GM12878 (cell line): ENCODE measurements around the gene FXYD7. TPM values are rescaled to one million over a fixed set of nuclear protein-coding genes. Genes with fewer than 3 reads are reported as not detected.

ENCODE experiments used
- ATAC-seq: fragments of 200-7000 bp; cut with Tn5 transposase; 3 replicates; pipeline ENCODE4 v1.9.1; 2020; ENCODE audit warnings: mild to moderate bottlenecking, moderate library complexity
- BruUV-seq: library from RNA; stranded (reverse); fragments of 400-500 nt; replicated peaks from 2 replicates; lab custom pipeline; 2021; lab: Mats Ljungman, UMichigan
- CTCF ChIA-PET: fragments of 300-600 bp; sonication (Branson Sonifier 250); formaldehyde crosslinking; extraction: SDS; loops from one replicate; lab custom pipeline; 2021; ENCODE audit warnings: inconsistent platforms; lab: Yijun Ruan, JAX
- POLR2A ChIA-PET: fragments of 350-600 bp; formaldehyde crosslinking; extraction: SDS; loops from one replicate; lab custom pipeline; 2021; ENCODE audit warnings: inconsistent platforms; lab: Charles Lee
- RAD21 ChIA-PET: fragments of 300-600 bp; sonication (Branson Sonifier 250); formaldehyde crosslinking; loops from one replicate; lab custom pipeline; 2023; ENCODE audit warnings: antibody characterized with exemption; ENCODE audit not compliant: unreplicated experiment; lab: Charles Lee
- SMC1A ChIA-PET: fragments of 300-600 bp; sonication (Branson Sonifier 250); formaldehyde crosslinking; loops from one replicate; lab custom pipeline; 2023; ENCODE audit not compliant: unreplicated experiment, uncharacterized antibody; lab: Charles Lee
- DNase-seq: peaks from one replicate; pipeline ENCODE4 v3.0.0-alpha.2; 2011; ENCODE audit warnings: low read depth, low spot score
- FAIRE-seq: peaks from 3 replicates; lab custom pipeline; 2011; peaks lifted over from hg19 to GRCh38; lab: Jason Lieb, UNC
- H2AFZ ChIP-seq: 2 replicates; pipeline ENCODE4 v1.6.0; 2011; ENCODE audit warnings: low read depth, low read length, control low read depth; ENCODE audit not compliant: control insufficient read depth
- H3K27ac ChIP-seq: 2 replicates; pipeline ENCODE4 v1.5.1; 2011; ENCODE audit warnings: control low read depth; ENCODE audit not compliant: control insufficient read depth, insufficient read depth
- H3K27me3 ChIP-seq, 2 experiments: replicated peaks in 1 of 2; 2 replicates each; pipeline versions ENCODE4 v1.6.0 to v1.6.1; 2011; ENCODE audit warnings: low read length in 1 of 2; ENCODE audit not compliant: control insufficient read depth in 2 of 2, insufficient read depth in 2 of 2
- H3K36me3 ChIP-seq, 2 experiments: 2 replicates each; pipeline ENCODE4 v1.5.1; 2011; ENCODE audit warnings: low read length in 1 of 2; ENCODE audit not compliant: control insufficient read depth in 2 of 2, insufficient read depth in 2 of 2
- H3K4me1 ChIP-seq: 2 replicates; pipeline ENCODE4 v1.6.1; 2011; ENCODE audit warnings: mild to moderate bottlenecking, low read length, moderate library complexity, mixed read lengths; ENCODE audit not compliant: control insufficient read depth, insufficient read depth
- H3K4me2 ChIP-seq: 2 replicates; pipeline ENCODE4 v1.6.0; 2011; ENCODE audit warnings: control low read depth; ENCODE audit not compliant: control insufficient read depth, insufficient read depth
- H3K4me3 ChIP-seq: fragments of 200-600 bp; sonication (generic); 2 replicates; pipeline ENCODE4 v1.5.1; 2016
- H3K79me2 ChIP-seq: 2 replicates; pipeline ENCODE4 v1.6.0; 2011; ENCODE audit warnings: low read length; ENCODE audit not compliant: control insufficient read depth, insufficient read depth
- H3K9ac ChIP-seq: 2 replicates; pipeline ENCODE4 v1.8.0; 2011; ENCODE audit warnings: low read length, control low read depth, mixed read lengths; ENCODE audit not compliant: control insufficient read depth, insufficient read depth
- H3K9me3 ChIP-seq: replicated peaks from 3 replicates; pipeline ENCODE4 v1.5.1; 2011; ENCODE audit warnings: mild to moderate bottlenecking, low read length; ENCODE audit not compliant: control insufficient read depth, insufficient read depth
- H4K20me1 ChIP-seq: 2 replicates; pipeline ENCODE4 v1.6.0; 2011; ENCODE audit not compliant: control insufficient read depth, insufficient read depth
- BCL11A ChIP-seq: IDR thresholded peaks from 2 replicates; pipeline ENCODE4 v1.6.1; 2011; ENCODE audit warnings: low read depth, low read length
- BHLHE40 ChIP-seq, 2 experiments: fragments of 450-650 bp in 1 of 2; IDR thresholded peaks; 2 replicates each; pipeline ENCODE4 v1.6.1; 2011 to 2017; ENCODE audit warnings: low read depth in 2 of 2, borderline replicate concordance in 1 of 2, improper control_type of control experiment in 1 of 2, low read length in 1 of 2, mild to moderate bottlenecking in 1 of 2
- CREM ChIP-seq: IDR thresholded peaks from 2 replicates; pipeline ENCODE4 v1.6.1; 2014; ENCODE audit warnings: antibody characterized with exemption, low read depth
- EZH2 ChIP-seq: IDR thresholded peaks from 2 replicates; pipeline ENCODE4 v1.6.1; 2012; ENCODE audit warnings: low read depth, mild to moderate bottlenecking, control low read depth, inconsistent platforms, low read length, borderline replicate concordance; ENCODE audit not compliant: control insufficient read depth
- JUNB ChIP-seq: IDR thresholded peaks from 2 replicates; pipeline ENCODE4 v1.6.1; 2016; ENCODE audit warnings: antibody characterized with exemption, mild to moderate bottlenecking
- KLF5 ChIP-seq: fragments of 450-650 bp; IDR thresholded peaks from 2 replicates; pipeline ENCODE4 v1.6.1; 2014; ENCODE audit warnings: mild to moderate bottlenecking; ENCODE audit not compliant: partially characterized antibody
- YY1 ChIP-seq: IDR thresholded peaks from 2 replicates; pipeline ENCODE4 v1.6.1; 2011; ENCODE audit warnings: low read depth, mild to moderate bottlenecking, low read length
- ZNF207 ChIP-seq: fragments of 450-650 bp; IDR thresholded peaks from 2 replicates; pipeline ENCODE4 v1.6.1; 2014; ENCODE audit warnings: antibody characterized with exemption, mild to moderate bottlenecking, borderline replicate concordance
- ZNF217 ChIP-seq: fragments of 450-650 bp; IDR thresholded peaks from 2 replicates; pipeline ENCODE4 v1.6.1; 2017; ENCODE audit warnings: antibody characterized with exemption, mild to moderate bottlenecking
- WGBS: methylation state at CpG from one replicate; pipeline ENCODE4 v1.1.6; 2016; ENCODE audit warnings: low lambda C conversion rate; ENCODE audit not compliant: insufficient replicate concordance, insufficient coverage; ENCODE audit errors: missing lambda C conversion rate; 5-methylcytosine and 5-hydroxymethylcytosine counted together
- in situ Hi-C: fragments of 300-500 bp; cut with MboI; formaldehyde crosslinking; loops from 9 replicates; pipeline ENCODE4 v1.14.3; 2018; ENCODE audit warnings: mixed read lengths
- intact Hi-C: fragments of 100-400 bp; cut with micrococcal nuclease; formaldehyde crosslinking; loops from one replicate; pipeline ENCODE4 v1.14.2; 2022; ENCODE audit not compliant: unreplicated experiment
- polyA plus RNA-seq, 11 experiments: library from polyadenylated mRNA; depleted of rRNA in 4 of 11; unstranded in 6 of 11; stranded (reverse) in 5 of 11; fragments of >200 nt; fragmentation: Nextera tagmentation in 4 of 11; fragmentation: Illumina TruSeq in 1 of 11; extraction: Ambion mirVana in 4 of 11; extraction: Trizol in 1 of 11; gene quantifications; 1 replicate in 1 of 11; 2 replicates in 10 of 11; pipeline versions ENCODE4 v1.2.1 to v1.2.3, GENCODE V29; 2011 to 2016; ENCODE audit warnings: inconsistent platforms in 2 of 11, missing spikeins in 2 of 11, low read depth in 1 of 11
- total RNA-seq, 4 experiments: library from RNA; depleted of rRNA in 3 of 4; stranded (reverse); fragments of >200 nt in 3 of 4; fragmentation: Illumina TruSeq in 1 of 4; extraction: Trizol in 1 of 4; gene quantifications; 2 replicates each; pipeline versions ENCODE4 v1.2.1 to v1.2.3, GENCODE V29; 2013 to 2021
- TF ChIP-seq, protein P1 (sequence below): IDR thresholded peaks from 2 replicates; pipeline ENCODE4 v1.6.1; 2012; ENCODE audit warnings: low read length, inconsistent platforms
- TF ChIP-seq, protein P2 (sequence below): IDR thresholded peaks from 2 replicates; pipeline ENCODE4 v1.6.1; 2011; ENCODE audit warnings: mild to moderate bottlenecking, low read depth, low read length, moderate library complexity; ENCODE audit not compliant: insufficient replicate concordance

The FXYD7 gene
- total and polyA plus RNA-seq, 10 of the 15 experiments (the other 5 are each of a cell fraction or from before 2014, with no cell fraction given): 0.07 to 0.28 (median 0.12) TPM; not detected in 7

DNA sequence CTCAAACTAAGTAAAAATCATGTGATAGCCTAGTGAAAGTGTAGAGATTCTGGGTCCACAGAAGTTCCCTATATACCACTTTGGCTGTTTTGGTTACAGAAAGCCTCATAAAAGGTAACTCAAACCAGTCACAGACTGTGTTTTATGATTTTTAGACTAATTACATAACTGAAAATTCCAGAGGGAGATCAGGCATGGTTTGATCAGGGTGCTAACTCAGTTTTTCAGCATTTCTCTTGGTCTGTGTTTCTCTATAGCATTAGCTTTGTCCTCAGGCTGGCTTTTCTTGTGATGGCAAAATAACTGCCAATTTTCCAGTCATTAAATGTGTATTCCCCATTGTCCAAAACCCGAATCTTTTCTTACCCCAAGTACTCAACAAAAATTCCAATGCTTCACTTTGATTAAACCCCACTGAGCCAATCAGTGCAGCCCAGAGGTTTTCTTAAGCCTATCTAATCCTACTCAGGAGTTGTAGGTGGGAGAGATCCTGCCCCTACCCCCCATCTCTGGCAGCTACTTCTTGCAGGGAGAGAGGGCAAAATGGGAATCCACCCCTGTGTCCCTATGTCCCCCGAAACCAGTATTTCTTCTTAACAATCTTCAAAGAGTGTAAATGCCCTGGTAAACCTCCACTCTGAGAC, 36.0 kb upstream of the FXYD7 start:
- Histone ChIP-seq H3K27ac (no peak overlapping the region), H3K9ac (no peak overlapping the region), H2AFZ (no peak overlapping the region), H3K4me1 (no peaks in the 10 kb centered on the region), H3K4me2 (no peak overlapping the region), H3K36me3 (no peaks in the 10 kb centered on the region), H3K4me3 (no peak overlapping the region), H3K79me2 (no peaks in the 10 kb centered on the region), H3K27me3 (peaks cover 0 to 2% of the 10 kb centered on the region in 2 experiments; a peak in 1 of 4 replicates), H3K9me3 (no peaks in the 10 kb centered on the region; the same call in 2 of the 3 replicates), H4K20me1 (no peaks in the 10 kb centered on the region)
- ChIA-PET POLR2A (interaction anchor here (1.1 kb wide), 1 partner anchor 17 kb away, joined by 3 read pairs; no protein-coding TSS in a partner anchor), RAD21 (no interaction called here), CTCF (interaction anchor here (0.8 kb wide), 1 partner anchor 35 kb away, joined by 3 read pairs; no protein-coding TSS in a partner anchor), SMC1A (interaction anchor here (0.6 to 1.2 kb wide), 2 partner anchors 29 to 40 kb away, joined by 3 read pairs; no protein-coding TSS in a partner anchor)
- 18% methylated on average over 2 of the region's 2 CpGs for WGBS
- in situ Hi-C loops: no loop called here
- BruUV-seq: no TSS peak
- DNase-seq (no peak), FAIRE-seq (no peak), ATAC-seq (no peak)
- intact Hi-C loops: no loop called here
- TF ChIP-seq BHLHE40 (IDR thresholded peaks at IDR 0.05; ENCODE audit: borderline replicate concordance in 1 of 2, low read depth in 2 of 2, low read length in 1 of 2) (no peak), EZH2 (no peak), ZNF207 (no peak)

DNA sequence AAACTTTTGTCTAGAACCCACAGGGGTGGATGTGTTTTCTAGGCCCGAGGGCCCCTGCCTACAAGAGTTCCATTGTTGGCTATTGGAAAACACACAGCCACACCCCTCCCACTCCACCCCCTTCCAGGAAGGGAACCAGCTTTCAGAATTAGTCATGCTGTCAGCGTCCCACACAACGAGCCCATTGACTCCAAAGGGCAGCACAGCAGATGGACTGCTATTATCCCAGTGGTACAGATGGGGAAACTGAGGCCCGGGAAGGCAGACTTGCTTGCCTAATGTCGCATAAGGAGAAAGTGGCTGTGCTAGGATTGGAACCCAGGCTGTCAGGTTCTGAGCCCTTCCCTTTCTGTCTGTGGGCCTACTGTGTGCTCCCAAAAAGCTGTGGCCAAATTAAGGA, 35.5 kb upstream of the FXYD7 start:
- ATAC-seq: no peak
- intact Hi-C loops (no loop called here), in situ Hi-C loops (no loop called here)
- WGBS: 20% methylated on average over 5 of the region's 5 CpGs
- ChIA-PET RAD21 (interaction anchor here (0.6 kb wide), 1 partner anchor 11 kb away, joined by 3 read pairs; no protein-coding TSS in a partner anchor), CTCF (no interaction called here), SMC1A (no interaction called here), POLR2A (interaction anchor here (1.1 kb wide), 1 partner anchor 17 kb away, joined by 3 read pairs; no protein-coding TSS in a partner anchor)
- BruUV-seq: no TSS peak
- H3K27me3 ChIP-seq: peaks cover 0 to 2% of the 10 kb centered on the region in 2 experiments; a peak in 1 of 4 replicates
- H2AFZ ChIP-seq: no peak overlapping the region
- no peaks in the 10 kb centered on the region for H3K79me2 ChIP-seq
- H3K9ac ChIP-seq: no peak overlapping the region
- no peak for FAIRE-seq
- H3K4me1 ChIP-seq: no peaks in the 10 kb centered on the region
- H4K20me1 ChIP-seq: no peaks in the 10 kb centered on the region
- no peak overlapping the region for H3K4me2 ChIP-seq
- DNase-seq: no peak
- no peaks in the 10 kb centered on the region for H3K36me3 ChIP-seq
- no peak overlapping the region for H3K4me3 ChIP-seq
- no peaks in the 10 kb centered on the region; the same call in 2 of the 3 replicates for H3K9me3 ChIP-seq
- no peak overlapping the region for H3K27ac ChIP-seq
- TF ChIP-seq ZNF217: no peak
- TF ChIP-seq YY1: no peak
- TF ChIP-seq CREM: no peak
- TF ChIP-seq BCL11A: no peak
- TF ChIP-seq, protein P1, sequence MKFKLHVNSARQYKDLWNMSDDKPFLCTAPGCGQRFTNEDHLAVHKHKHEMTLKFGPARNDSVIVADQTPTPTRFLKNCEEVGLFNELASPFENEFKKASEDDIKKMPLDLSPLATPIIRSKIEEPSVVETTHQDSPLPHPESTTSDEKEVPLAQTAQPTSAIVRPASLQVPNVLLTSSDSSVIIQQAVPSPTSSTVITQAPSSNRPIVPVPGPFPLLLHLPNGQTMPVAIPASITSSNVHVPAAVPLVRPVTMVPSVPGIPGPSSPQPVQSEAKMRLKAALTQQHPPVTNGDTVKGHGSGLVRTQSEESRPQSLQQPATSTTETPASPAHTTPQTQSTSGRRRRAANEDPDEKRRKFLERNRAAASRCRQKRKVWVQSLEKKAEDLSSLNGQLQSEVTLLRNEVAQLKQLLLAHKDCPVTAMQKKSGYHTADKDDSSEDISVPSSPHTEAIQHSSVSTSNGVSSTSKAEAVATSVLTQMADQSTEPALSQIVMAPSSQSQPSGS: no peak
- TF ChIP-seq EZH2: no peak
- no peak for TF ChIP-seq KLF5
- no peak for TF ChIP-seq JUNB
- TF ChIP-seq, protein P2, sequence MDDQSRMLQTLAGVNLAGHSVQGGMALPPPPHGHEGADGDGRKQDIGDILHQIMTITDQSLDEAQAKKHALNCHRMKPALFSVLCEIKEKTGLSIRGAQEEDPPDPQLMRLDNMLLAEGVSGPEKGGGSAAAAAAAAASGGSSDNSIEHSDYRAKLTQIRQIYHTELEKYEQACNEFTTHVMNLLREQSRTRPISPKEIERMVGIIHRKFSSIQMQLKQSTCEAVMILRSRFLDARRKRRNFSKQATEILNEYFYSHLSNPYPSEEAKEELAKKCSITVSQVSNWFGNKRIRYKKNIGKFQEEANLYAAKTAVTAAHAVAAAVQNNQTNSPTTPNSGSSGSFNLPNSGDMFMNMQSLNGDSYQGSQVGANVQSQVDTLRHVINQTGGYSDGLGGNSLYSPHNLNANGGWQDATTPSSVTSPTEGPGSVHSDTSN: no peak
